Limb (tissue), 2 donors: ENCODE results near the gene ASPSCR1.

Source experiments
- DNase-seq, 2 donors: peaks; one replicate each; pipeline ENCODE4 v3.0.0-alpha.2; 2016; ENCODE audit errors: extremely low spot score in 2 of 2

The ASPSCR1 gene

GRCh38 chr17:82065638-82066303 lies 88.3 kb downstream of the ASPSCR1 start, which contains the start of gene DUS1L:
TSS of gene DUS1L (minus strand) at chr17:82065804. CDS start at chr17:82065059, 745 bp downstream.
- DNase-seq = peak; percentile 13 to 83
